NCI-H2196 (cell line): Measurements from ENCODE around the gene MCCC1.

Source experiments
- DNase-seq: peaks from one replicate; lab custom pipeline; 2025; ENCODE audit not compliant: unreplicated experiment; lab: John Stamatoyannopoulos, UW

MCCC1 gene

DNA sequence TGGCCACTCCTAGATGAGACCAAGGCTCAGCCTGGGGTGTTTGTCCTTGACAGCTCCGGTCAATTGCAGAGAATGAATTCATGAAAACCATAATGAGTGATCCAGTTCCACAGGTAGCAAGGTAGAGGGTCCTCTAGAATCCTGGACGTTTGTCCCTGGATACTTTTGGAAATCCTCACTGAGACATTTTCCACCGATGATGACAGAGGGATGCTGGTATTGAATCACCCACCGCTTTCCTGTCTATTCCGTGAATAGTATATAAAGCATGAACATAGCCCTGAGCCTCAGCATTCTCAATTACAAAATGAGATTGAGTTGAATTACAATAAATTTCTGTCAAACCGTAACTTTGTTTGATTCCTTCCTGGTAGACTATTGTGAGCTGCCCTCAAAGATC is 113.3 kb downstream of the MCCC1 start:
- no peak for DNase-seq

GRCh38 chr3:182983876-182984275 is 115.4 kb downstream of the MCCC1 start:
- no peak for DNase-seq

DNA sequence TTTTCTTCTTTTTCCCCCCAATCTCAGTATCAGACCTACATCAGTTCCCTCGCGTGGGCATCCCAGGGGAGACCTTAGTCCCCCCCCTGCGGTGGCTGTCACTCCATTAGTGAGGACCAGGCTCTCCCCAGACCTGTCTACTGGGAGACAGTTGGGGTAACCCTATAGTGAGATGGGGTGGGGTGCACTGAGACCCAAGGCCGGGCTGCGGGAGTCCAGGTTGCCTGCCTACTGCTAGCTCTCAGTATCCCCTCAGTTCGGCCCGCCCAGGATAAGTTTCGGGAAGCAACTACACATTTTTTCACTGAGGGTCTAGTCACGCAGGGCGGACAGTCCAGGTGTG is 118.3 kb downstream of the MCCC1 start:
- no peak for DNase-seq

DNA sequence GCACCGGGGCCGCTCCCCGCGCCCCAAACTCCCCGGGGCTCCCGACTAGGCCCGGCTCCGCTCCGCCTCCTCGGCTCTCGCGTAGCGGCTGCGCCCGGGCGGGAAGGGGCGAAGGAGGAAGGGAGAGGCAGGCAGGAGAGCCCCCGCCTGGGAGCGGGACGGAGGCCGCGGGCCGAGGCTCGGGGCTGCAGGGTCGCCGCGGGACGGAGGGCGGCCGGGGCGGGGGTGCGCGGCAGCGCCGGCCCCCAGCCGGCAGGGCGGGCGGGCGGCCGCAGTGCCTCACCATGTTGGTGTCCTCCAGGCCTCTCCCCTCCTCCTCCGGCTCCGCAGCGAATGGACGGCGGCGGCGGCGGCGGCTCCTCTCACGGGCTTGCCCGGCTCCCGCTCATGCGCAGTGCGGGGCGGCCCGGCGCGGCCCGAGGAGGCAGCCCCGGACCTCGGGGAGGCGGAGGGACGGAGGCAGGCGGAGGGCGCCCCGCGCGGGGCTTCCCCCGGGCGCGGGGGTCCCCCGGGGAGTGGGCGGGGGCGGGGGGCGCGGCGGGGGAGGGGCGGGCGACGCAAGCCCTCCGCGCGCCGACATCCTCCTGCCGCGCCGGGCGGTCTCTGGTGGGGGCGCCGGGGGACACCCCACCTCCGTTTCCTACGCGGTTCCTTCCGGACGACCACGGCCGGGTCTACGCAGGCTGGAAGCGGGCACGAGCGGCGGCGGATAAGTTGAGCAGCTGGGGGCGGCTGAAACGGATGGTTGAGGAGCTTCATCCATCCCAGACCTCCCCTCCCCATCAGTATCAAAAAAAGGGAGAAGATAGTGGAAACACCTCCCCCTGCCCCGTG is 118.9 kb downstream of the MCCC1 start, which contains the start of gene DCUN1D1:
TSS of gene DCUN1D1 (minus strand) at position 335 of the 834 bp plus-strand sequence. CDS start at position 286, 49 bp downstream.
- peak; percentile 94 for DNase-seq

- DNase-seq, result peak; percentile 37
Measured at GRCh38 chr3:182979674-182980191, 119.6 kb downstream of the MCCC1 start.

DNA sequence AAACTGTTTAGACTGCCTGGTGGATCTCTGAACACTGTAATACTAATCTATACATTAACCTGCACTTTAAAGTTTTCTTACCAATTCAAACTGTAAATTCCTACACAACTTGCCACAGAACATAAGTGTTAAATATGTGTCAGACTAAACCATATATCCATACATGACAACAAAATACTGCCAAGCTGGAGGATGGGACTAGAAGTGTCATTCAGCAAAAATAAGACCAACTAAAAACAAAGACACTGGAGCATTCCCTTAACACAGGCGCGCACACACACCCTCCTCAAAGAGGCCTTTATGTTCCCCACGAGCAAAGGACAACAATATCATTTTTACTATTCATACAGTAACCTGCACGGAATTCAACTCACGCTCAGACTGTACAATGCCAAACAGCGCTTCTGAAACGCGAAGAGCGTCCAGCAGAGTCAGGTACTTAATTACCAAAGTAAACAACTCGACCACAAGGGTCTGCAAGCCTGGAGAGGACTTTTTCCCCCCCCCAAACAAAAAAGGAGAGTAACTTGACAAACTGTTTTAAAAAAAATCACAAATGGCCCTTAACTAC is 120.1 kb downstream of the MCCC1 start:
- no peak for DNase-seq

GRCh38 chr3:182978387-182978786 is 120.9 kb downstream of the MCCC1 start:
- DNase-seq, result no peak

GRCh38 chr3:182973047-182973446 is 126.2 kb downstream of the MCCC1 start:
- DNase-seq, result no peak

- DNase-seq, result no peak
Measured at GRCh38 chr3:182972387-182972786, 126.9 kb downstream of the MCCC1 start.

GRCh38 chr3:182971637-182972036 is 127.7 kb downstream of the MCCC1 start:
- DNase-seq, result no peak

DNA sequence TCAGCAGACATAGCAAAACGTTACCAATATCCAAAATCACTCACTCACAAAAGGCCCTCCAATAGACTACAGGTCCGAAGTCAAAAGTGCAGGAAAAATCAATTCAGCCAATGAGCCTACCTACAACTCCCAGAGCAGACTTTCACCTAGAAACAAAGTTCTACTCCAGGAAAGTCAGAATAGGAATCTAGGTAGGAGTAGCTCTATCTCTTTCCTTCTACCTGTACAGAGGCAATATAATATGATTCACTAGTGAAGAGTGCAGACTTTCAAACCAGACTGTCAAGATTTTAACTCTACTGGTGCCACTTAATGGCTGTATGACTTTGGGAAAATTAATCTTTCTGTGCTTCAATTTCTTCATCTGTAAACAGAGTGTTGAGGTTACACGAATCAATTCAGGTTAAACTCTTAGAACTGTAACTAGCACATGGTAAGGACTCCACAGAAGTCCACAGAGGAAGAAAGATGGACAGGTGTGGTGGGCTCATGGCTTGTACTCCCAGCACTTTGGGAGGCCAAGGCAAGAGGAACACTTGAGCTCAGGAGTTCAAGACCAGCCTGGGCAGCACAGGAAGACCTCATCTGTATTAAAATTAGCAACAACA is 128.4 kb downstream of the MCCC1 start:
- DNase-seq, result no peak

DNA sequence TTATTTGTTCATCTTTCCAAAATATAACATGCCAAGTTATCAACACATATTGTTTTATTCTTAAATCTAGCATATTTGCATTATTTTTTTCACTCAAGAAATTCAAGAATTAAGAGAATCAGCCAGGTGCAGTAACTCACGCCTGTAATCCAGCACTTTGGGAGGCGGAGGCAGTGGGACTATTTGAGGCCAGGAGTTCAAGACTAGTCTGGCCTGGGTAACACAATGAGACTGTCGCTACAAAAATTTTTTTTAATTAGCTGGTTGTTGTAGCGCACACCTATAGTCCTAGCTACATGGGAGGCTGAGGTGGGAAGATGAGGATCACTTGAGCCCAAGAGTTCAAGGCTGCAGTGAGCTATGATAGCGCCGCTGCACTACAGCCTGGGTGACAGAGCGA is 129.4 kb downstream of the MCCC1 start:
- no peak for DNase-seq

DNA sequence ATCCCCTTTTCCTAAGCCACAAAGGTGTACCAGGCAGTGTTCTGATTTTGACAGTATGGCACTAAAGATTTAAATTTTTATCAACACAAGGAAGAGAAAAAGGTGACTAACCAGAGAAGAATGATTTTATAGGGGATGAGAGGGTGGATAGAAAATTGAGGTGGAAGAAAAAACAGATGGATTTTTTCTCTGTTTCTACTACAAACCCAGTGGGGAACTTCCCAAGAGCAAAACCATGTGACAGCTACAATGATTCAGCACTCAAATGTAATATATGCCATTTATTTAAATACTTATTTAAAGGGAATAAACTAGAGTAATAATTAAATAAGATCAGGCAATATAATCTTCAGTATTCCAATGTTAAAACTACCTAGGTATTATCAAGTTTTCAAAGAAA is 130.0 kb downstream of the MCCC1 start:
- DNase-seq, result no peak

- DNase-seq, result no peak
Measured at GRCh38 chr3:182967218-182968204, 131.8 kb downstream of the MCCC1 start.

GRCh38 chr3:182965861-182966366 is 133.4 kb downstream of the MCCC1 start:
- DNase-seq, result no peak
